Subcutaneous adipose tissue (tissue), 4 donors: ENCODE data around the gene MINDY4B. TPM values are rescaled to one million over a fixed set of nuclear protein-coding genes. Genes with fewer than 3 reads are reported as not detected.

Experiments
- CTCF ChIP-seq: fragments of 450-650 bp; IDR thresholded peaks from one replicate; pipeline ENCODE4 v1.5.1; 2016; ENCODE audit warnings: low read depth, mild to moderate bottlenecking, control low read depth, antibody characterized with exemption, moderate library complexity
- total RNA-seq, 4 donors: library from RNA; depleted of rRNA; stranded (reverse); fragments of >200 nt; gene quantifications; one replicate each; pipeline ENCODE4 v1.1.0, GENCODE V29; 2016

Gene MINDY4B
- not detected for total RNA-seq

- TF ChIP-seq CTCF, result no peak
These were observed at the start of gene MINDY4B for GRCh38 chr3:150905339-150905738. Gene MINDY4B, minus strand, starts transcription at chr3:150905439. Its CDS starts 0 bp downstream, at chr3:150905439.

- no peak for TF ChIP-seq CTCF
These were observed 46.7 kb upstream of the MINDY4B start for GRCh38 chr3:150951923-150952322.

- TF ChIP-seq CTCF, result no peak
These were observed 40.2 kb upstream of the MINDY4B start for GRCh38 chr3:150945226-150946032.

- no peak for TF ChIP-seq CTCF
These were observed 37.0 kb upstream of the MINDY4B start for GRCh38 chr3:150942221-150942620.

- TF ChIP-seq CTCF, result no peak
These were observed 31.5 kb upstream of the MINDY4B start for GRCh38 chr3:150936693-150937092.

- TF ChIP-seq CTCF, result no peak
These were observed 28.3 kb upstream of the MINDY4B start for GRCh38 chr3:150933473-150933995.

GRCh38 chr3:150931745-150932144 is 26.5 kb upstream of the MINDY4B start:
- no peak for TF ChIP-seq CTCF
